K562 (cell line): ENCODE results near the gene CDADC1. TPM values are rescaled to one million over a fixed set of nuclear protein-coding genes. Genes with fewer than 3 reads are reported as not detected.

Source experiments
- ATAC-seq: fragments of 200-7000 bp; cut with Tn5 transposase; 3 replicates; pipeline ENCODE4 v1.9.1; 2020; ENCODE audit warnings: moderate library complexity
- BruUV-seq: library from RNA; stranded (reverse); fragments of 400-500 nt; replicated peaks from 2 replicates; lab custom pipeline; 2021; lab: Mats Ljungman, UMichigan
- CTCF ChIA-PET: fragments of 300-600 bp; formaldehyde crosslinking; extraction: SDS; loops from one replicate; lab custom pipeline; 2021; ENCODE audit warnings: low intra/inter-chr PET ratio; lab: Yijun Ruan, JAX
- POLR2A ChIA-PET: fragments of 300-600, 350-650 bp; sonication (Branson Sonifier 250); formaldehyde crosslinking; extraction: SDS; loops from one replicate; lab custom pipeline; 2021; ENCODE audit warnings: antibody characterized with exemption, inconsistent platforms; lab: Yijun Ruan, JAX
- DNase-seq, 4 experiments: peaks; one replicate each; pipeline versions ENCODE4 v3.0.0 to v3.0.0-alpha.2; 2011 to 2018; ENCODE audit warnings: low spot score in 3 of 4, mixed read lengths in 3 of 4; ENCODE audit errors: extremely low read depth in 1 of 4
- FAIRE-seq: peaks from 2 replicates; lab custom pipeline; 2011; peaks lifted over from hg19 to GRCh38; lab: Jason Lieb, UNC
- H2AFZ ChIP-seq: 2 replicates; pipeline ENCODE4 v1.6.0; 2011; ENCODE audit warnings: low read depth, low read length, control low read depth, inconsistent platforms
- H3K27ac ChIP-seq: fragments of 200-600 bp; 3 replicates; pipeline ENCODE4 v1.8.0; 2011; ENCODE audit warnings: low read depth, mild to moderate bottlenecking, control low read depth, inconsistent platforms, low read length, moderate library complexity, mixed read lengths; ENCODE audit errors: extremely low read depth
- H3K27me3 ChIP-seq, 2 experiments: fragments of 300-600 bp in 1 of 2; 2 replicates in 1 of 2; 3 replicates in 1 of 2; pipeline versions ENCODE4 v1.6.0 to v1.8.0; 2011; ENCODE audit warnings: inconsistent platforms in 2 of 2, low read length in 2 of 2, mild to moderate bottlenecking in 1 of 2, mixed read lengths in 1 of 2, moderate library complexity in 1 of 2; ENCODE audit not compliant: control insufficient read depth in 2 of 2, insufficient read depth in 2 of 2
- H3K36me3 ChIP-seq: fragments of 300-600 bp; 3 replicates; pipeline ENCODE4 v1.8.0; 2011; ENCODE audit warnings: mild to moderate bottlenecking, low read length, inconsistent platforms; ENCODE audit not compliant: control insufficient read depth, insufficient read depth
- H3K4me1 ChIP-seq, 2 experiments: fragments of 200-600 bp in 1 of 2; replicated peaks in 1 of 2; 2 replicates in 1 of 2; 3 replicates in 1 of 2; pipeline versions ENCODE4 v1.5.1 to v1.8.0; 2011; ENCODE audit warnings: inconsistent platforms in 2 of 2, low read length in 2 of 2, mild to moderate bottlenecking in 1 of 2, mixed read lengths in 1 of 2, moderate library complexity in 1 of 2; ENCODE audit not compliant: control insufficient read depth in 2 of 2, insufficient read depth in 2 of 2
- H3K4me2 ChIP-seq: 2 replicates; pipeline ENCODE4 v1.6.1; 2011; ENCODE audit warnings: low read length, control low read depth, inconsistent platforms, mixed read lengths; ENCODE audit not compliant: insufficient read depth
- H3K4me3 ChIP-seq: fragments of 200-600 bp; sonication (generic), shearing (Covaris generic); 2 replicates; pipeline ENCODE4 v1.5.1; 2016; ENCODE audit warnings: control low read depth, inconsistent platforms
- H3K79me2 ChIP-seq: fragments of 200-600 bp; 3 replicates; pipeline ENCODE4 v1.8.0; 2011; ENCODE audit warnings: low read length, inconsistent platforms; ENCODE audit not compliant: control insufficient read depth, insufficient read depth
- H3K9ac ChIP-seq, 2 experiments: 2 replicates each; pipeline versions ENCODE4 v1.6.0 to v1.6.1; 2011; ENCODE audit warnings: low read depth in 2 of 2, low read length in 2 of 2, control low read depth in 1 of 2, inconsistent platforms in 1 of 2, mild to moderate bottlenecking in 1 of 2, mixed read lengths in 1 of 2; ENCODE audit not compliant: insufficient read depth in 1 of 2
- H3K9me1 ChIP-seq: one replicate; pipeline ENCODE4 v1.6.0; 2011; ENCODE audit warnings: inconsistent platforms, mild to moderate bottlenecking, low read length, moderate library complexity; ENCODE audit not compliant: control insufficient read depth, insufficient read depth
- H3K9me3 ChIP-seq: replicated peaks from 2 replicates; pipeline ENCODE4 v1.5.1; 2011; ENCODE audit warnings: low read depth, low read length, inconsistent platforms; ENCODE audit not compliant: control insufficient read depth, insufficient read depth
- H4K20me1 ChIP-seq: replicated peaks from 2 replicates; pipeline ENCODE4 v1.6.1; 2011; ENCODE audit warnings: low read length, inconsistent platforms, mixed read lengths; ENCODE audit not compliant: control insufficient read depth, insufficient read depth
- BHLHE40 ChIP-seq: IDR thresholded peaks from 2 replicates; pipeline ENCODE4 v1.6.1; 2011; ENCODE audit warnings: low read length, improper control_type of control experiment
- ELF2 ChIP-seq: fragments of 250-450 bp; sonication (Bioruptor Pico); IDR thresholded peaks from 2 replicates; pipeline ENCODE4 v1.5.0; 2021; ENCODE audit warnings: mild to moderate bottlenecking
- HCFC1 ChIP-seq: IDR thresholded peaks from 2 replicates; pipeline ENCODE4 v1.6.1; 2012; ENCODE audit warnings: low read depth, low read length, improper control_type of control experiment
- HOXB6 ChIP-seq: fragments of 250-450 bp; sonication (Bioruptor Pico); IDR thresholded peaks from 2 replicates; pipeline ENCODE4 v1.5.1; 2022; ENCODE audit warnings: mild to moderate bottlenecking, borderline replicate concordance
- KDM1A ChIP-seq, 2 experiments: fragments of 450-650 bp; IDR thresholded peaks; 2 replicates each; pipeline ENCODE4 v1.6.1; 2016; ENCODE audit warnings: mild to moderate bottlenecking in 2 of 2
- KDM2B ChIP-seq: fragments of 250-450 bp; sonication (Bioruptor Pico); IDR thresholded peaks from 2 replicates; pipeline ENCODE4 v1.8.0; 2021; ENCODE audit warnings: mild to moderate bottlenecking, moderate library complexity
- KLF13 ChIP-seq: fragments of 450-650 bp; IDR thresholded peaks from 2 replicates; pipeline ENCODE4 v1.6.1; 2016; ENCODE audit warnings: missing genetic modification characterization, low read depth, mild to moderate bottlenecking, missing compliant biosample characterization, moderate library complexity, borderline replicate concordance
- LARP7 ChIP-seq: fragments of 450-650 bp; IDR thresholded peaks from 2 replicates; pipeline ENCODE4 v1.6.1; 2016
- MBD2 ChIP-seq: sonication (generic); IDR thresholded peaks from 2 replicates; pipeline ENCODE4 v1.6.1; 2016; ENCODE audit warnings: low read depth, borderline replicate concordance
- MED1 ChIP-seq: sonication (generic); formaldehyde crosslinking; IDR thresholded peaks from 2 replicates; pipeline ENCODE4 v1.8.1; 2023; ENCODE audit warnings: missing genetic modification reagents, borderline replicate concordance
- POLR3A ChIP-seq: IDR thresholded peaks from 2 replicates; pipeline ENCODE4 v1.6.1; 2011; ENCODE audit warnings: borderline replicate concordance, mild to moderate bottlenecking, moderate library complexity; ENCODE audit not compliant: insufficient read length, insufficient read depth; ENCODE audit errors: extremely low read depth
- SMARCB1 ChIP-seq: IDR thresholded peaks from 2 replicates; pipeline ENCODE4 v1.6.1; 2011; ENCODE audit warnings: improper control_type of control experiment, low read depth; ENCODE audit not compliant: insufficient read length
- SNIP1 ChIP-seq: fragments of 450-650 bp; IDR thresholded peaks from 2 replicates; pipeline ENCODE4 v1.7.1; 2017; ENCODE audit warnings: low read depth, mild to moderate bottlenecking
- SREBF1 ChIP-seq: fragments of 150-350 bp; IDR thresholded peaks from 2 replicates; pipeline ENCODE4 v1.6.1; 2014; ENCODE audit warnings: antibody characterized with exemption, low read depth, low read length, borderline replicate concordance
- ZNF165 ChIP-seq: fragments of 250-450 bp; sonication (Bioruptor Pico); IDR thresholded peaks from 2 replicates; pipeline ENCODE4 v1.4.0; 2020; ENCODE audit warnings: borderline replicate concordance
- ZNF175 ChIP-seq: fragments of 200-800 bp; sonication (Bioruptor generic); IDR thresholded peaks from 2 replicates; pipeline ENCODE4 v1.6.1; 2016; ENCODE audit warnings: low read depth, mild to moderate bottlenecking, missing genetic modification characterization, missing compliant biosample characterization
- ZNF263 ChIP-seq: sonication (generic); formaldehyde crosslinking; IDR thresholded peaks from 2 replicates; pipeline ENCODE4 v1.8.0; 2022; ENCODE audit warnings: mild to moderate bottlenecking, missing genetic modification reagents, borderline replicate concordance
- ZNF57 ChIP-seq: fragments of 450-650 bp; formaldehyde crosslinking; IDR thresholded peaks from 2 replicates; pipeline ENCODE4 v1.4.0; 2020; ENCODE audit warnings: mild to moderate bottlenecking, moderate library complexity
- in situ Hi-C: fragments of 300-500 bp; cut with MboI; formaldehyde crosslinking; loops from 4 replicates; pipeline ENCODE4 v1.15.0; 2018; ENCODE audit warnings: inconsistent platforms, mixed read lengths
- intact Hi-C: fragments of 100-400 bp; cut with micrococcal nuclease; formaldehyde crosslinking; loops from 2 replicates; pipeline ENCODE4 v1.14.2; 2022
- polyA plus RNA-seq, 8 experiments: library from polyadenylated mRNA; depleted of rRNA in 4 of 8; stranded (reverse) in 5 of 8; unstranded in 3 of 8; fragments of >200 nt; fragmentation: Nextera tagmentation in 2 of 8; fragmentation: Illumina TruSeq in 1 of 8; extraction: Ambion mirVana in 2 of 8; extraction: Trizol in 1 of 8; gene quantifications; 2 replicates each; pipeline versions ENCODE4 v1.2.1 to v1.2.3, GENCODE V29; 2011 to 2014; ENCODE audit warnings: inconsistent platforms in 1 of 8, missing spikeins in 1 of 8
- total RNA-seq, 7 experiments: library from RNA; depleted of rRNA in 6 of 7; stranded (reverse); fragments of >200 nt in 6 of 7; fragmentation: Illumina TruSeq in 2 of 7; extraction: Trizol in 2 of 7; gene quantifications; 2 replicates each; pipeline versions ENCODE4 v1.2.1 to v1.2.3, GENCODE V29; 2011 to 2021; ENCODE audit warnings: low replicate concordance in 1 of 7
- TF ChIP-seq, protein P1 (sequence below): fragments of 250-450 bp; sonication (Bioruptor Pico); IDR thresholded peaks from 2 replicates; pipeline ENCODE4 v1.4.0; 2020

The CDADC1 gene
- total and polyA plus RNA-seq, 9 of the 15 experiments (the other 6 are each of a cell fraction or from before 2014, with no cell fraction given), result 4.1 to 11.8 (median 6.3) TPM

DNA sequence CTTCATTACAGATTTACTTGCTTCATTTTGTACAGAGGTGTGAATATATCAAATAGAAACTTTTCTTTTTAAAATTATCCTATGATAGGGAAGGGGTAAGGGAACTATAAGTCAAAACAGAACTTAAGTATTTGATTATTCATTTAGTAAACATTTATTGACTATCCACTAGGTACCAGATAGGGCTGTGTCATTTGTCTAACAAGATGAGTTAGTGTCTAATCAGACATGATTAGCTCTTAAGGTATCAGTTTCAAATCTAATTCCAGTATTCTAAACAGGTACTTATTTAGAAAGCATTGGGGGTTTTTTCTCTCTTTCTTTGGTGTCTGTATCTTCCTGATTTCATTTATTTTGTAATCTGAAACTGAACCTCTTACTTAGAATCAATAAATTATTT lies 32.2 kb downstream of the CDADC1 start:
- POLR2A ChIA-PET, result no interaction called here
- Histone ChIP-seq H3K9me1 (no peaks in the 10 kb centered on the region), H3K27ac (no peak overlapping the region), H2AFZ (no peak overlapping the region), H3K4me1 (no peaks in the 10 kb centered on the region), H3K9ac (no peak overlapping the region), H3K4me2 (no peak overlapping the region), H3K9me3 (no peaks in the 10 kb centered on the region), H3K4me3 (no peak overlapping the region), H4K20me1 (no peaks in the 10 kb centered on the region), H3K79me2 (no peaks in the 10 kb centered on the region), H3K36me3 (no peaks in the 10 kb centered on the region), H3K27me3 (no peaks in the 10 kb centered on the region)
- CTCF ChIA-PET, result no interaction called here
- in situ Hi-C loops (no loop called here), intact Hi-C loops (loop anchor here (5.0 to 10.0 kb wide), 2 partner anchors 43 to 175 kb away; no protein-coding TSS in a partner anchor)
- no peak for ATAC-seq
- no peak for FAIRE-seq
- DNase-seq, result no peak
- TF ChIP-seq POLR3A (no peak), HCFC1 (no peak), KDM2B (no peak), ZNF263 (CRISPR knock-in tag) (no peak), KLF13 (no peak), BHLHE40 (no peak), MBD2 (no peak), LARP7 (no peak), ZNF57 (CRISPR knock-in tag) (no peak), KDM1A (IDR thresholded peaks at IDR 0.05) (no peak), SREBF1 (no peak), ZNF165 (CRISPR knock-in tag) (no peak), ZNF175 (CRISPR knock-in tag) (no peak), SNIP1 (no peak), HOXB6 (CRISPR knock-in tag) (no peak), MED1 (no peak), SMARCB1 (no peak), ELF2 (CRISPR knock-in tag) (no peak)
- TF ChIP-seq, protein P1, sequence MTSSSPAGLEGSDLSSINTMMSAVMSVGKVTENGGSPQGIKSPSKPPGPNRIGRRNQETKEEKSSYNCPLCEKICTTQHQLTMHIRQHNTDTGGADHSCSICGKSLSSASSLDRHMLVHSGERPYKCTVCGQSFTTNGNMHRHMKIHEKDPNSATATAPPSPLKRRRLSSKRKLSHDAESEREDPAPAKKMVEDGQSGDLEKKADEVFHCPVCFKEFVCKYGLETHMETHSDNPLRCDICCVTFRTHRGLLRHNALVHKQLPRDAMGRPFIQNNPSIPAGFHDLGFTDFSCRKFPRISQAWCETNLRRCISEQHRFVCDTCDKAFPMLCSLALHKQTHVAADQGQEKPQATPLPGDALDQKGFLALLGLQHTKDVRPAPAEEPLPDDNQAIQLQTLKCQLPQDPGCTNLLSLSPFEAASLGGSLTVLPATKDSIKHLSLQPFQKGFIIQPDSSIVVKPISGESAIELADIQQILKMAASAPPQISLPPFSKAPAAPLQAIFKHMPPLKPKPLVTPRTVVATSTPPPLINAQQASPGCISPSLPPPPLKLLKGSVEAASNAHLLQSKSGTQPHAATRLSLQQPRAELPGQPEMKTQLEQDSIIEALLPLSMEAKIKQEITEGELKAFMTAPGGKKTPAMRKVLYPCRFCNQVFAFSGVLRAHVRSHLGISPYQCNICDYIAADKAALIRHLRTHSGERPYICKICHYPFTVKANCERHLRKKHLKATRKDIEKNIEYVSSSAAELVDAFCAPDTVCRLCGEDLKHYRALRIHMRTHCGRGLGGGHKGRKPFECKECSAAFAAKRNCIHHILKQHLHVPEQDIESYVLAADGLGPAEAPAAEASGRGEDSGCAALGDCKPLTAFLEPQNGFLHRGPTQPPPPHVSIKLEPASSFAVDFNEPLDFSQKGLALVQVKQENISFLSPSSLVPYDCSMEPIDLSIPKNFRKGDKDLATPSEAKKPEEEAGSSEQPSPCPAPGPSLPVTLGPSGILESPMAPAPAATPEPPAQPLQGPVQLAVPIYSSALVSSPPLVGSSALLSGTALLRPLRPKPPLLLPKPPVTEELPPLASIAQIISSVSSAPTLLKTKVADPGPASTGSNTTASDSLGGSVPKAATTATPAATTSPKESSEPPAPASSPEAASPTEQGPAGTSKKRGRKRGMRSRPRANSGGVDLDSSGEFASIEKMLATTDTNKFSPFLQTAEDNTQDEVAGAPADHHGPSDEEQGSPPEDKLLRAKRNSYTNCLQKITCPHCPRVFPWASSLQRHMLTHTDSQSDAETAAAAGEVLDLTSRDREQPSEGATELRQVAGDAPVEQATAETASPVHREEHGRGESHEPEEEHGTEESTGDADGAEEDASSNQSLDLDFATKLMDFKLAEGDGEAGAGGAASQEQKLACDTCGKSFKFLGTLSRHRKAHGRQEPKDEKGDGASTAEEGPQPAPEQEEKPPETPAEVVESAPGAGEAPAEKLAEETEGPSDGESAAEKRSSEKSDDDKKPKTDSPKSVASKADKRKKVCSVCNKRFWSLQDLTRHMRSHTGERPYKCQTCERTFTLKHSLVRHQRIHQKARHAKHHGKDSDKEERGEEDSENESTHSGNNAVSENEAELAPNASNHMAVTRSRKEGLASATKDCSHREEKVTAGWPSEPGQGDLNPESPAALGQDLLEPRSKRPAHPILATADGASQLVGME (CRISPR knock-in tag), result no peak
- BruUV-seq, result no TSS peak
